Bronchial epithelial cell (primary cell): ENCODE results near the gene PUM1. TPM values are rescaled to one million over a fixed set of nuclear protein-coding genes. Genes with fewer than 3 reads are reported as not detected.

Source experiments
- DNase-seq: peaks from one replicate; pipeline ENCODE4 v3.0.0-alpha.2; 2010; ENCODE audit warnings: low read depth
- FAIRE-seq: peaks from 2 replicates; lab custom pipeline; 2011; peaks lifted over from hg19 to GRCh38; lab: Jason Lieb, UNC
- H3K27me3 ChIP-seq: 2 replicates; pipeline ENCODE4 v1.5.1; 2011; ENCODE audit warnings: low read length; ENCODE audit not compliant: control insufficient read depth, insufficient read depth
- H3K36me3 ChIP-seq: 2 replicates; pipeline ENCODE4 v1.5.1; 2011; ENCODE audit warnings: low read length; ENCODE audit not compliant: control insufficient read depth, insufficient read depth
- H3K4me3 ChIP-seq: 2 replicates; pipeline ENCODE4 v1.5.1; 2011; ENCODE audit warnings: mild to moderate bottlenecking, low read depth, low read length, control low read depth
- total RNA-seq: library from RNA; depleted of rRNA; stranded (reverse); fragments of >200 nt; gene quantifications from 2 replicates; pipeline ENCODE4 v1.2.1, GENCODE V29; 2014
- TF ChIP-seq, protein P1 (sequence below): IDR thresholded peaks from 2 replicates; pipeline ENCODE4 v1.5.1; 2011; ENCODE audit warnings: mild to moderate bottlenecking, moderate library complexity, low read length, control low read depth, inconsistent platforms; ENCODE audit not compliant: insufficient read depth, severe bottlenecking

PUM1 gene
- total RNA-seq, 1 donor from 2014 or later: 38.7 TPM

DNA sequence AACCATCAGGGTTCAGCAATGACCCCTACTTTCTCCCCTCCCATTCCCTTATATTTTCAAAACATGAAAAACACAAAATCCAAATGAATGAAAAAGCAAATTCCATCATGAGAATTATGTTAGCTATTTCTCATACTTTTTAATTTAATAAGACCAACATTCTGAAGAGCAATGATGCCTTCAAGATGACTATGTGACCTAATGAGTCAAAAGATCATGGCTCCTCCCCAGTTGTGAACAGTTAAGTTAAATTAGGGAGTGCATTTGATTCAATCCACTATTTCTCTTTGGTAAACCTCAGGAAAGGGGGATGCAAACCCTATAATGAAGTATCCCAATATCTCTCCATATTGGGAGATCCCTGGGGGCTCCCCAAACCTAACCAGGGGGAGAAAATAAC is 36.5 kb downstream of the PUM1 start:
- TF ChIP-seq, protein P1, sequence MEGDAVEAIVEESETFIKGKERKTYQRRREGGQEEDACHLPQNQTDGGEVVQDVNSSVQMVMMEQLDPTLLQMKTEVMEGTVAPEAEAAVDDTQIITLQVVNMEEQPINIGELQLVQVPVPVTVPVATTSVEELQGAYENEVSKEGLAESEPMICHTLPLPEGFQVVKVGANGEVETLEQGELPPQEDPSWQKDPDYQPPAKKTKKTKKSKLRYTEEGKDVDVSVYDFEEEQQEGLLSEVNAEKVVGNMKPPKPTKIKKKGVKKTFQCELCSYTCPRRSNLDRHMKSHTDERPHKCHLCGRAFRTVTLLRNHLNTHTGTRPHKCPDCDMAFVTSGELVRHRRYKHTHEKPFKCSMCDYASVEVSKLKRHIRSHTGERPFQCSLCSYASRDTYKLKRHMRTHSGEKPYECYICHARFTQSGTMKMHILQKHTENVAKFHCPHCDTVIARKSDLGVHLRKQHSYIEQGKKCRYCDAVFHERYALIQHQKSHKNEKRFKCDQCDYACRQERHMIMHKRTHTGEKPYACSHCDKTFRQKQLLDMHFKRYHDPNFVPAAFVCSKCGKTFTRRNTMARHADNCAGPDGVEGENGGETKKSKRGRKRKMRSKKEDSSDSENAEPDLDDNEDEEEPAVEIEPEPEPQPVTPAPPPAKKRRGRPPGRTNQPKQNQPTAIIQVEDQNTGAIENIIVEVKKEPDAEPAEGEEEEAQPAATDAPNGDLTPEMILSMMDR: no peak
- Histone ChIP-seq H3K27me3 (no peaks in the 10 kb centered on the region), H3K4me3 (no peak overlapping the region), H3K36me3 (peaks cover under 1% of the 10 kb centered on the region)
- no peak for FAIRE-seq
- DNase-seq: no peak

DNA sequence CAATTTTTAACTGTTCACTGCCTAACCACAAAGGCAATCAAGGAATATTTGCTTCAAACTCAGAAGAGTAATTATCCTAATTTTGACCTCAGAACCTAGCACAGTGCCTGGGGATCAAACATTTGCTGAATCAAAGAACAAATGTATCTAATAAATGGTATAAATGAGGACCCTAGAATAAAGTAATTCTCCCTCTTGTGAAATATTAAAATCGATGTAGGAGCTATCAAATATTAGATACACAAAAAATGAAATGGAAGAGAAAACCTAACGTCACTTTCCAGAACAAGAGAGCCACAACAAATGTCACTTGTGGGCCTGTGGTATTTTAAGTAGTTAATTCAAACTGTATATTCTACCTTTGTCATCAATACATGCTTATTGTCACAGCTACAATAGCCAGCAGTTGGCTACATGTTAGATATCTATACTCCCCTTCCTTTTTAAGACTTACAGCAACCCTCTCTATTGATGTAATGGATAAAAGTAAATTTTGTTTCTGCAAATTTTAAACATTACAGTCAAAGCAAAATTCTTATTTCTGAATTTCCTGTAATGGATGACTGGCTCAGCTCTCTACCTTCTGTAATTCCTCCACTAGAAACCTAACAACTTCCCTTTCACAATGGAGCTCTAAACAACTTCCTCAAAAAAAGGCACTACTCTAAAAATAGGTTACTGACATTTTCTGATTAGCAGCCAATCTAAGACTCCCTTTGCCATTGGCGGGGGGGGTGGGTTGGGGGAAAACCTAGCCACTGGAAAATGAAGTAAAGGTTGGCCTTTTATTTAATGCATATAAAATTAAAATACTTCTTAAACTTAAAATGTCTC is 37.6 kb downstream of the PUM1 start:
- no peak for FAIRE-seq
- no peaks in the 10 kb centered on the region for H3K27me3 ChIP-seq
- no peak overlapping the region for H3K4me3 ChIP-seq
- TF ChIP-seq, protein P1: no peak
- no peak for DNase-seq
- H3K36me3 ChIP-seq: peaks cover 1% of the 10 kb centered on the region

DNA sequence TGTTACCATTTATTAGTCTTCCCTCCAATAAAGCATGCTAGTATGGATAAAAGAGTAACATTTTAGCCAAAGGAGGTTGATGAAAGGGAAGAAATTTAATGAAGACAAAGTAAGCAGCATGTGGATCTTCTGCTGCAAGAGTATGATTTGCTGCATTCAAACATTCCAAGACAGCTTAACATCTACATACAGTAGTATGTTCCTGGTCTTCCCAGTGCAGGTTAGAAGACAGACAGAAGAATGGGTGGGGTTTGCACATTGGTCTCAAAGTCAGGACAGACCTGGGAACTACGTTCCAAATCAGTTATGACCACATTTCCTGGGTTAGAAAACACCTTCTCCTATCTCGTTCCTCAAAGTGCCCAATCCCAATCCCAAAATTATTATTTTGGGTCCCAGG is 43.3 kb downstream of the PUM1 start:
- FAIRE-seq: no peak
- TF ChIP-seq, protein P1: no peak
- H3K4me3 ChIP-seq: no peak overlapping the region
- H3K27me3 ChIP-seq: no peaks in the 10 kb centered on the region
- H3K36me3 ChIP-seq: peaks cover 1% of the 10 kb centered on the region
- DNase-seq: no peak

DNA sequence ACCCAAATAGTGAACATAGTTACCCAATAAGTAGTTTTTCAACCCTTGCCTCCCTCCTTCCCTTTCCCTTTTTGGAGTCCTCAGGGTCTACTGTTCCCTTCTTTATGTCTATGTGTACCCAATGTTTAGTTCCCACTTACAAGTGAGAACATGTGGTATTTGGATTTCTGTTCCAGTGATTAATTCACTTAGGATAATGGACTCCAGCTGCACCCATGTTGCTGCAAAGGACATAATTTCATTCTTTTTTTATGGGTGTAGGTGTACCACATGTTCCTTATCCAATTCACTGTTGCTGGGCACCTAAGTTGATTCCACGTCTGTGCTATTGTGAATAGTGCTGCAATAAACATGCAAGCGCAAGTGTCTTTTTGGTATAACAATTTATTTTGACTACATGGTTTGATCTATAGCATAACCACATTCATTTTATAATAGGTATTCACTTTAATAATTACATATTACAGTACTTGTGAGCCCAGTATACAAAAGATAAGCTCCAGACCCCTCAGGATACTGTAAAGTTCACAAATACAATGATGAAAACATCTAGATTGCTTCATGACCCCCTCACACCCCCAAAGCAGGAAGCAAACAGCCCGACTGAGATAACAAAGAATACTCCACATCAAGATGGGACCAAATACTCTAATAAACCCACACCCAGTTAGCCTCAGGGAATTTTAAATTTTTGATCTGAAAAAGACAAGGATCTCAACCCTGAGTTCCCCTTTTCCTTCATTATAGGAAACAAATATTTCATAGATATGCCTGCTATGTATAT is 45.3 kb downstream of the PUM1 start:
- no peak for FAIRE-seq
- DNase-seq: no peak
- peaks cover 1% of the 10 kb centered on the region for H3K36me3 ChIP-seq
- TF ChIP-seq, protein P1: no peak
- no peaks in the 10 kb centered on the region for H3K27me3 ChIP-seq
- H3K4me3 ChIP-seq: no peak overlapping the region

DNA sequence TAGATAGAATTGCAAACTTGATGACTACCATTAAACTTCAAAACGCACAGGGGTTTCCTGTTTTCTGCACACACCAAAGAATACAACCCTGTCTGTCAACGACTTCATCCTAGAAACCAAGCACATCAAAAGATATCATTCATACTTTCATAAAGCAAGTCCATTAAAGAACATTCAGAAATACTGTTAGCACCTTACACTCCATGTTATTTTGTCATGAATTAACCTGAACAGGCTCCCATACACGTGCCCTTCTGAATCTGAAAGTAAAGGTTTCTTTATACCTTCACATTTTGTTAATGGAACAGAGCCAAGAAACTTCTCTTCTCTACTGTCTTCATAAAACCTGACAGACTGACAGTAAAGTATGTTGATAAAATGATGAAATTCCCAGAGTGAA is 46.1 kb downstream of the PUM1 start:
- no peaks in the 10 kb centered on the region for H3K27me3 ChIP-seq
- peaks cover 1% of the 10 kb centered on the region for H3K36me3 ChIP-seq
- TF ChIP-seq, protein P1: no peak
- DNase-seq (no peak), FAIRE-seq (no peak)
- H3K4me3 ChIP-seq: no peak overlapping the region
